Measurements from ENCODE around the gene RAD51B. TPM values are rescaled to one million over a fixed set of nuclear protein-coding genes. Genes with fewer than 3 reads are reported as not detected.

Gene RAD51B
- total RNA-seq, 1 experiment from 2014 or later: 23.3 TPM

GRCh38 chr14:68084256-68084655 lies 264.7 kb downstream of the RAD51B start:
- POLR2A ChIA-PET (ENCODE audit: low non-redundant PET): no interaction called here
- Histone ChIP-seq H3K9me3 (ENCODE audit: low read depth, low read length, poor library complexity, severe bottlenecking) (no peaks in the 10 kb centered on the region), H3K4me1 (ENCODE audit: insufficient read depth, low read length, poor library complexity, severe bottlenecking) (peaks cover 14% of the 10 kb centered on the region), H3K27ac (ENCODE audit: low read depth, low read length, poor library complexity, severe bottlenecking) (no peak overlapping the region), H3K4me3 (ENCODE audit: low read depth, low read length, poor library complexity, severe bottlenecking) (no peak overlapping the region), H3K36me3 (ENCODE audit: insufficient read depth, low read length, poor library complexity, severe bottlenecking) (no peaks in the 10 kb centered on the region), H3K27me3 (replicated peaks; ENCODE audit: insufficient read depth, low read depth, low read length, poor library complexity) (no peaks in the 10 kb centered on the region)
- CTCF ChIA-PET: no interaction called here
- no peak for TF ChIP-seq EZH2 (IDR thresholded peaks at IDR 0.05; ENCODE audit: borderline replicate concordance, low read depth, low read length, poor library complexity, severe bottlenecking)
- peak; percentile 53 for TF ChIP-seq CTCF (conservative IDR thresholded peaks at IDR 0.05; ENCODE audit: low read depth, low read length)
- intact Hi-C loops (cut with micrococcal nuclease; ENCODE audit: unreplicated experiment): loop anchor here (5.0 to 10.0 kb wide), 2 partner anchors 163 to 731 kb away; no protein-coding TSS in a partner anchor
- BruUV-seq (replicated peaks): no TSS peak
- peak; percentile 51 for DNase-seq (ENCODE audit: low spot score)

- TF ChIP-seq EZH2 (IDR thresholded peaks at IDR 0.05; ENCODE audit: borderline replicate concordance, low read depth, low read length, poor library complexity, severe bottlenecking) (no peak), CTCF (conservative IDR thresholded peaks at IDR 0.05; ENCODE audit: low read depth, low read length) (no peak)
- no peaks in the 10 kb centered on the region for H3K27me3 ChIP-seq (replicated peaks; ENCODE audit: insufficient read depth, low read depth, low read length, poor library complexity)
- intact Hi-C loops (cut with micrococcal nuclease; ENCODE audit: unreplicated experiment): loop anchor here (10.0 kb wide), 1 partner anchor 729 kb away; no protein-coding TSS in a partner anchor
- no peak for DNase-seq (ENCODE audit: low spot score)
- H3K36me3 ChIP-seq (ENCODE audit: insufficient read depth, low read length, poor library complexity, severe bottlenecking): no peaks in the 10 kb centered on the region
- no TSS peak for BruUV-seq (replicated peaks)
- peaks cover 18% of the 10 kb centered on the region for H3K4me1 ChIP-seq (ENCODE audit: insufficient read depth, low read length, poor library complexity, severe bottlenecking)
- no peaks in the 10 kb centered on the region for H3K9me3 ChIP-seq (ENCODE audit: low read depth, low read length, poor library complexity, severe bottlenecking)
- no peak overlapping the region for H3K27ac ChIP-seq (ENCODE audit: low read depth, low read length, poor library complexity, severe bottlenecking)
- ChIA-PET POLR2A (ENCODE audit: low non-redundant PET) (interaction anchor here (0.6 kb wide), 1 partner anchor 319 kb away, joined by 3 read pairs; no protein-coding TSS in a partner anchor), CTCF (no interaction called here)
- H3K4me3 ChIP-seq (ENCODE audit: low read depth, low read length, poor library complexity, severe bottlenecking): no peak overlapping the region
These were observed 266.2 kb downstream of the RAD51B start for GRCh38 chr14:68085742-68086141.

- intact Hi-C loops (cut with micrococcal nuclease; ENCODE audit: unreplicated experiment): loop anchor here (10.0 kb wide), 1 partner anchor 726 kb away; no protein-coding TSS in a partner anchor
- Histone ChIP-seq H3K4me3 (ENCODE audit: low read depth, low read length, poor library complexity, severe bottlenecking) (no peak overlapping the region), H3K9me3 (ENCODE audit: low read depth, low read length, poor library complexity, severe bottlenecking) (no peaks in the 10 kb centered on the region), H3K27me3 (replicated peaks; ENCODE audit: insufficient read depth, low read depth, low read length, poor library complexity) (no peaks in the 10 kb centered on the region), H3K4me1 (ENCODE audit: insufficient read depth, low read length, poor library complexity, severe bottlenecking) (peaks cover 18% of the 10 kb centered on the region), H3K36me3 (ENCODE audit: insufficient read depth, low read length, poor library complexity, severe bottlenecking) (no peaks in the 10 kb centered on the region), H3K27ac (ENCODE audit: low read depth, low read length, poor library complexity, severe bottlenecking) (no peak overlapping the region)
- peak; percentile 32 for DNase-seq (ENCODE audit: low spot score)
- POLR2A ChIA-PET (ENCODE audit: low non-redundant PET): no interaction called here
- no peak for TF ChIP-seq EZH2 (IDR thresholded peaks at IDR 0.05; ENCODE audit: borderline replicate concordance, low read depth, low read length, poor library complexity, severe bottlenecking)
- TF ChIP-seq CTCF (conservative IDR thresholded peaks at IDR 0.05; ENCODE audit: low read depth, low read length): no peak
- BruUV-seq (replicated peaks): no TSS peak
- CTCF ChIA-PET: interaction anchor here (0.6 kb wide), 1 partner anchor 705 kb away, joined by 3 read pairs; no protein-coding TSS in a partner anchor
These were observed 268.9 kb downstream of the RAD51B start for GRCh38 chr14:68088451-68088854.

Measured in A673 (cell line).